HG03159 (cell line): ENCODE data around the gene THSD4.
"Not testable (repeated sequence)": the region's sequence is repeated elsewhere in the genome, so short reads cannot be mapped to it uniquely, and the experiment has no call there.

Experiments
- ATAC-seq: cut with Tn5 transposase; IDR thresholded peaks from one replicate; pipeline ENCODE4 v1.9.1; 2021; ENCODE audit warnings: mild to moderate bottlenecking, moderate library complexity; ENCODE audit not compliant: unreplicated experiment

The THSD4 gene

DNA sequence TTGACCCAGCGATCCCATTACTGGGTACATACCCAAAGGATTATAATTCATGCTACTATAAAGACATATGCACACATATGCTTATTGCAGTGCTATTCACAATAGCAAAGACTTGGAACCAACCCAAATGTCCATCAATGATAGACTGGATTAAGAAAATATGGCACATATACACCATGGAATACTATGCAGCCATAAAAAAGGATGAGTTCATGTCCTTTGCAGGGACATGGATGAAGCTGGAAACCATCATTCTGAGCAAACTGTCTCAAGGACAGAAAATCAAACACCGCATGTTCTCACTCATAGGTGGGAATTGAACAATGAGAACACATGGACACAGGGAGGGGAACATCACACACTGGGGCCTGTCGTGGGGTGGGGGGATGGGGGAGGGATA lies 286.5 kb downstream of the THSD4 start:
- ATAC-seq = not testable (repeated sequence)

DNA sequence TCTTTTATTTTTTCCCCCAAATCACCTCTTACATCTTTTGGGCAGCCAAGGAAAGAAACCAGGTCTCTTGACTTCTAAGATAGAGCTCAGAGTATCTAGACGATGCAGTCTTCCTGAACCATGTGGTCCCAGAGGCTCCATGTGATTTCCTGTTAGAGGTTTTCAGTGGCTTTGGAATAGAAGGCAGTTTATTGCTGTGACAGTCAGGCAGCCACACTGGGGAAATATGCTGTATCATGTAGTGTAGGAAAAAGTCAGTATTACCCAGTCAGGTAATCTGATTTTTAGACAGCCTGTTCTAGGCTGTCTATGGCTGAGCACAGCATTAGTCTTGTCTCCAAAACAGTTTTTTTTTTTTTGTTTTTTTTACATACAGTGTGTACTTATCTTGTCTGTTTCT lies 294.3 kb downstream of the THSD4 start:
- ATAC-seq = no peak

DNA sequence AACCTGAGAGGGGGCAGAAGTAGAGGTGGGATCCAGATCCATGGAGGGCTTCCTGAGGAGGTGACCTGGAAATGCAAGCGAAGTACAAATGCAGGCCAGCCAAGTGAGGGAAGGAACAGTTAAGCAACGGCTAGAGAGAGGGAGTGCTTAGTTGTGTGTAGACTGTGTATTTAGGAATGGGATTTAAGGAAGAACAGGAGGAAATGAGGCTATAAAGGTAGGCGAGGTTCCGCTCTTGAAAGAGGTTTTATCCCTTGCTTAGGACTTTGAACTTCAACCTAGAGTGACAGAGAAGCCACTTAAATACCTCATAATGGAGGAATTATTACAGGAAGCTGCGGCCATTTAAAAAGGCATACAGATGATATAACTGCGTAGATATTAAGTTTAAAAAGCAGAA lies 295.1 kb downstream of the THSD4 start:
- no peak for ATAC-seq

DNA sequence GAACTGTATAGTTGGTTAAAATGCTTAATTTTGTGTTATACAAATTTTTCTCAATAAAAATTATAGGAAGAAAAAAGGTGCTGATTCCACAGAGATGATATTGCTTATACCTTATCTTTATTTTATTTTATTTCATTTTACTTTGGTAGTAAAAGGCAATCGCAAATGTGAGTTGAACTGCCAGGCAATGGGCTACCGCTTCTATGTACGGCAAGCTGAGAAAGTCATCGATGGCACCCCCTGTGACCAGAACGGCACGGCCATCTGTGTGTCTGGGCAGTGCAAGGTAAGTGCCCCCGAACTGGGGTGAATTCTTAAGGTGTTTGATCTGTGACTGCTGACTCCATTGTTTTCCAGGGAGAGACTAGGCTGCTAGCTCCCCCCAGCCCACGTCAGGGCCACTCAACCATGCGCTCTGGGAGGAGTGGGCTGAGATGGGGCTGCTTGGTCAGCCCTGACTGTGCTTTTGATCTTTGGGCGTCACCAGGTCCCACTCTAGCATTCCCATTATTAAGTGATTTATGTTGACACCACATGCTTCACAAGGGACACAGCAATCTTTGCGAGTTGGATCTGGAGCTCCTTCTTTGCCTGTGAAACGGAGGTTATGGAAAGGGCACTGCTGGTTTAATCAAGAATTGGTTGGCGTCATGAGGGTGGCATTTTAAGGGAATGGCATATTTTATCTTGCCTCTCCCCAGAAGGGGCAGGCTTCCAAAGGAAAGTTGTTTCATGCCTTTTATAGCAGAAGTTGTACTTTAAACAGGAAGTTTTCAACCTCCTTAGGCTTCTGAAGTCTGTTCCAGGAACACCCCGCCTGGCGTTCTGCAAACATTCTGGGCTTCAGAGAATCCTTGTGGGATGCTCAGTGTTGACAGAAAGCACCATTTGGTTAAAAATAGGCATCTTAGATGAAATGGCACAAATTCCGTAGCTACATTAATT lies 296.5 kb downstream of the THSD4 start:
- ATAC-seq = no peak

DNA sequence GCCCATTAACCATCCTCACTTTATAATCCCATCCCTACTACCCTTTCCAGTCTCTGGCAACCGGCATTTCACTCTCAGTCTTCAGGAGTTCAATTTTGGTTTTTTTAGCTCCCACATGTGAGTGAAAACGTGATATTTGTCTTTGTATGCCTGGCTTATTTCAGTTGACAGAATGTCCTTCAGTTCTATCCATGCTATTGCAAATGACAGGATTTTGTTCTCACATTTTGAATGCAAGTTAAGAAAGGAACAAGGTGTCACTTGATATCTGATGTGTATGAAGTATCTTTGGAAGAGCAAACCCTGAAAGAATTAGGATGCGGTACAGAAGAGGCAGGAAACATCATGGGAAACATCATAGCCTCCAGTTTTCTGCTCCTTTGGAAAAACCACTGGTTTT lies 298.1 kb downstream of the THSD4 start:
- ATAC-seq = no peak

DNA sequence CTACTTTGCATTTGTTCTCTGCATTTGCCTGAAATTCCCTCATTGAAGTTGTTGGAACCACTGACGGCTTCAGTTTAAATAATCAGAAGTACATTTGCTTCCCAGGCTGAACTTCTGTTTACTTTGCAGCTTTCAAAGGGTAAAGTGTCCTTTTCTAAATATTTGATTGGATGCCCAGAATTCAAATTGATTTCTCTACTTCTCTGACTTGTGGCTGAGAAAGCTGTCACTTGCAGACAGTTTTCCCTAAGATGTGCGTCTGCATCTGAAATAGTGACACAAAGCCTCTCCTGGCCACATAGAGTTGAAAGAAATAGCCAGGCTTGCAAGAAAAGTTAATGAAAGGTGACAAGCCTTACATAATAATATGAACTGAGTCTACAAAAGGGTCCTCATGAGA lies 299.6 kb downstream of the THSD4 start:
- ATAC-seq = no peak

DNA sequence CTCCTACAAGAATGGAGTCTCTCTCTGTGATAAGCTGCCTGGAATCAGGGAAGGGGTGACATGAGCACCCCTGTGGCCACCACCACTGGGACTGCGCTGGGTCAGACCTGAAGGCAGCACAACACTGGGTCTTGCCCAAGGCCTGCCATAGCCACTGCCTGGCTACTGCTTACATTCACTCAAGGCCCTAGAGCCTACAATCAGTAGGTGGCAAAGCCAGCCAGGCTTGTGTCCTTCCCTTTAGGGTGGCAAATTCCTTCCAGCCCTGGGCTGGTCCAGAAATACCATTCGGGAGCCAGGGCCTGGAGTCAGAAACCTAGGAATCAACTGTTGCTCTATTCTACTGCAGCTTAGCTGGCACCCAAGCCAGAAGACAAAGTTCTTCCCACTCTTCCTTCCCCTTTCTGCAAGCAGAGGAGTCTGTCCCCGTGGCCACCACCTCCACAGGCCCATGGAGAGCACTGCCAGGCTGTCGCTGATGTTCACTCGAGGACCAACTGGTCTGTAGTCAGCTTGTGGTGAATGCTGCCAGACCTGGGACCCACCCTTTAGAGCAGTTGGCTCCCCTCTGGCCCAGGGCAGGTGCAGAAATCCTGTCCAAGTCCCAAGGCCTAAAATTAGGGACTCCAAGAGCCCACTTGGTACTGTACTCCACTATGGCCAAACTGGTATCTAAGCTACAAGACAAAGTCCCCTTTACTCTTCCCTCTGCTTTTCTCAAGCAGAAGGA lies 307.4 kb downstream of the THSD4 start:
- ATAC-seq = no peak

DNA sequence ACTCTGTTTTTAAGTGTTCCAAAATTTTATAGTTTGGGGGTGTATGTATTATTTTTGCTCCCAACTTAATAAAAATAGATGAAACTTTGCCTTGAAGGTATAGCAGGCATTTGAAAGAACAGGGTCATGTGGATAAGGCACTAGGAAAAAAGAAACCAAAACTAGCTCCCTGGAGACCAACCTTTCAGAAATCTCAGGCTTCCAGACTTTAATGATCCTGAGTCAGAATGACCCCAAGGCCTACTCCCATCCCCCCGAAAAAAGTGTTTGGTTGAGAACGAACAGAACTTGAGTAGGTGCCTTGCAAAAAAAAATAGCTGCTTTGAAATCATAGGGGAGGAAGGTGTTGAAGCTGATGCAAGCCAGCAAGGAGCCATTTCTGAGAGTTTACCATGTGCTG lies 309.5 kb downstream of the THSD4 start:
- ATAC-seq = no peak

DNA sequence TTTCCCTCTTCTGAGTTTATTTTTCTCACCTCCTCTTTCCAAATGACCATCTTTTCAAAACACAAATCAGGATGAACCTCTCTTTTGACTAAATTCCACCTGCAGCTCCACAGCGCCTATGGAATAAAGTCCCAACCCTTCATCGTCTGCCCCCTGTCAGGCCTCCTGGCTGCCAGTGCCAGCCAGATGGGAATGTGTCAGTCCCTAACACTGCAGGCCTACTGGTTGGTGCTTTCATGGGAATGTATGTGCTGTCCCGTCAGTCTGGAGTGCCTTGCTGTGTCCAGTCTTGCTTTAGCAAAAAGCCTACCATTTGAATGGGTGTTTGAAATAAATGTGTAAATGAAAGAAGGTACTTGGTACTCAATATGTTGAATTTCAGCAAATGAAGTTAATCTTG lies 310.1 kb downstream of the THSD4 start:
- no peak for ATAC-seq

DNA sequence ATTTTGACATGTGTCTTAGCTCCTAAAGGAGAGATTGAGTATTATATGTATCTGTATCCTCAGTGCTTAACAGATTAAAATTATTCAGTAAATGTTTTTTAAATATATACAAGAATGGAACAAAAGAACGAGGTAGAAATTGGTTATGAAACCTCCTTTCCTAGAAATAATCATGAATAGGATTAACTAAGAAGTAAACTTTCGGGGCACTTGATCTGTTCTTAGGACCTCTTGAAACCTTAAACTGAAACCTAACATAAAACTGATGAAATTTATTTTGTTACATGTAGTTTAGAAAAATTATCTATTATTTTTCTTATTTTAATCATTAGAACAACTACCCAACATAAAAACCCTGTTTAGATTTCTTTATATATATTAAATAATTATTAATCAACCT lies 311.5 kb downstream of the THSD4 start:
- no peak for ATAC-seq

DNA sequence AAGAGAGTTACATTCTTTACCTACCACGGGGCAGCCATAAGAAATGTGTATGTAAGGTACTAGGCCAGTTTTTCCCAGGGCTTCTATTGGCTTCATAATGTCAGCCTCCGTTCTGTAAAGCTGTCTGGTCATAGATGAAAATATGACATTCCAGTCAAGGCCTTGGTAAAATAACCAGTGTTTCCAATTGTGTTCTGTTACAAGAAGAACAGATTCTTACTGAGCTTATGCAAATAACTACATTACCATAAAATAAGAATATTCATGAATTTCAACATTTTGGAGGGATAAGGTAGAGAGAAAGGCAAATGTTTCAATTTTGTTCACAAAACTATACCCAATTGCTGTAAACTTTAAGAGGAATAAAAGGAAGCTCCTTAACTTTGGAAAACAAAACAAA lies 315.5 kb downstream of the THSD4 start:
- ATAC-seq = no peak

DNA sequence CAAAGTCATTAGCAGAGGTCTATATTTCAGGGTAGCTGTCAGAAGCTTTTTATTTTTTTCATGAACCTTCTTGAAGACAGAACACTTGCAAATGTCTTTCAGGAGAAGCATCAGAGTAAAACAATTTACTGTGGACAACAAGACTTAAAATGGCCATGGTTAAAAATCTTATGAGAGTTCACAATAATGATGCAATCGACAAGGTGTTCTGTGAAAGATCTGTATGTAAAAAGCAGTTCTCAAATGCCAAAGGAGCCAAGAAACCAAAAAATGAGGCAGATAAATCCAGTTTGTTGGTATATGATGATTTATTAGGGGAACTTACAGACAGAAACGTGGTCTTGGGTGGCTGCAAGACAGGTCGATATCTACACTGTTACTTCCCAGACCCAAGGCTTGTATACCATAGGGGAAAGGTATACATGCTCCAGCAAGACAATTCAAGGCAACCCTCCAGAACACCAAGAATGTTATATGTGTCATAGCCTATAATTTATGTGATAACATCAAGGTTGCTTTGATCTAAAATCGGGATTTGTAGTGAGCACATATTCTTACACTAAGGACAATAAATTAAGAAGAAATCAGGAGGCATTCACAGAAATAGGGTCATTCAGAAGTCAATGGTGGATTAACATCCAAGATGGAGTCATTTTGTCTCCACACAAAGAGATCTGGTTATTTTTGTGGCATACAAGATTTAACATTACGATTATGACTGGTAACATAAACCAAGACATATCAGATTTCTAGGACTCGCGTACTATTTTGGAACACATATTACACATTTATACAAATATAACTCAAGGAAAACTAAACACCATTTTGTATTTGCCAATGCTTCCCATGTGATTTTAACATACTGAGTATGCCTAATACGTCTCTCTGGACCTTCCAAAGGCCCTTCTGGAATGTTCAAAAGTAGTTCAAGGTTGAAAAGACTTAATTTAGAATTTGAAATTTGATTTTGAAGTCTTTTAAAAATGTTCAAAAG lies 316.4 kb downstream of the THSD4 start:
- no peak for ATAC-seq

DNA sequence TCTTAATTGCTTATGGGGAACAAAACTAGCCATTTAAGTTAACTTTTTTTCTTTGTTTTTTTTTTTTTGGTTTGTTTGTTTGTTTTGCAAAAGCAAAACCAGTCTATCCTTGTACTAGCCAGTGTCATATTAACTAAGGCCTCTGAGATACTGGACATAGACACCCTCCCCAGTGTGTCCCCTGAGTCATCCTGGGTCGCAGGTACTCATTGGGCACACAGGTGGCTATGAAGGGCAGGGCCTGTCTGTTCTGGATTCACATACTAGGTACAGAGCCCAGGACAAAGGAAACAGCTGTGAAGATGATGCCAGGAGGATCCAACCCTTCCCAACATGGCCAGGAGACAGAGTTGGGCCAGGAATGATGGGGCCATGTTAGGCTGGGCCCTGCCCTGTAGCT lies 318.1 kb downstream of the THSD4 start:
- no peak for ATAC-seq

DNA sequence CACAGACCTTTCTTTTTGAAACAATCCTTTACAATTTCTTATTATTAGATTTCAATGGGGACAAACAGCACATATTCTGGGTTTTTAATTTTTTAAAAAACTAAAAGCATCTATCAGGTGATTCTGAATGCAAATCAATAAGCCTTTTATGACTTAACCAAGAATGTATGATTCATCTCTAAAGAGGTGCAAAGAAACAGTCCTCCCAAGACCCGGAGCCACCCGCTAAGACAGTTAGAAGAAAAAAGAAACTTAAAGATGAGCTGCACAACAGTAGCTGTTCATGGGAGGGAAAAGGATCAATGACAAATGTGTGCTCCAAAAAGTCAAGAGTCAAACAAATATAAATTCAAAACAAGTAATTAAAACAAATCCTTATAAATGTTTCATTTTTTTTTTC lies 319.5 kb downstream of the THSD4 start:
- no peak for ATAC-seq

DNA sequence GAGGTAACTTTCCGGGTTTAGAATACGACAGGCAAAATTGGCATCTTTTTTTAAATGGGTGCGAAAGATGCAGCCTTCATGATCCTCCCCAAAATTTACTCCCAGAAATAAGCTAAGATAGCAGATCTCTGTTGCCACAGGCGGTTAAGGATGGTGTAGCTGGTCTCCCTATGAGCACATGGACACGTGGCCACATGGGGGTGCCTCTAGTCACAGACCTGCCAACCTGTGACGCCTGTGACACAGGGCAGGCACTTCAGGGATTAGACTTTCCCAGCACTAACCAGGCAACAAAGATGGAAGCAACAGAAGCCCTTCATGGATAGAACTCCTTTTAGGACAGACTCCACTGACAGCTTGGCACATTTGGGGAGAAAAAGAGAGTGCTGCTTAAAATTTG lies 320.3 kb downstream of the THSD4 start:
- no peak for ATAC-seq

DNA sequence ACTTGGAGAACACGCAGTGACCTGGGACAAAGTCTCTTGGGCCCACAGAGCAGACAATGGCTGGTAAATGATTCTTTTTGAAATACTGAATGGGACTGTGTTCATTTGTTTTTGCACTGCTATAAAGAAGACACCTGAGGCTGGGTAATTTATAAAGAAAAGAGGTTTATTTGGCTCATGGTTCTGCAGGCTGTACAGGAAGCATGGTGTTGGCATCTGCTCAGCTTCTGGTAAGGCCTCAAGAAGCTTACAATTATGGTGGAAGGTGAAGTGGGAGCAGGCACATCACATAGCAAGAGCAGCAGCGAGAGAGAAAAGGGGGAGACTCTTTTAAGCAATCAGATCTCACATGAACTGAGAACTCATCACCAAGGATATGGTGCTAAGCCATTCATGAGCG lies 321.6 kb downstream of the THSD4 start:
- ATAC-seq = no peak

DNA sequence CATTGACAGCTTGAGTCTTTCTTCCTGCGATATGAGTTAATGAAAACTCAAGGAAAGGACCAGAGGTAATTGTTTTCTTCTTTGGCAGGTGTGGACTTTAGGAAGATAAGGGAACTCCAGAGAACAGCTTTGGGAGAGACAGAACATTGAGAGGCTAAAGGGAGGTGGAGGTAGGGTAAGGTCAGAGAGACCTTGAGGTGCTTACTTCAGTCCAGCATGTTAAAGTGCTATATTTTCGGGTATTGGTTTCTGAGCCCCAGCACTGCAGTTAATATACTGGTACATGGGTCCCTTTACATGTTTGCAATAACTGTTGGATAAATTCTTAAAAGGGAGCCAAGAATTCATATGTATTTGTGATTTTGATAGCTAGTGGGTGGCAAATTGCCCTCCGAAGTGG lies 322.1 kb downstream of the THSD4 start:
- no peak for ATAC-seq

DNA sequence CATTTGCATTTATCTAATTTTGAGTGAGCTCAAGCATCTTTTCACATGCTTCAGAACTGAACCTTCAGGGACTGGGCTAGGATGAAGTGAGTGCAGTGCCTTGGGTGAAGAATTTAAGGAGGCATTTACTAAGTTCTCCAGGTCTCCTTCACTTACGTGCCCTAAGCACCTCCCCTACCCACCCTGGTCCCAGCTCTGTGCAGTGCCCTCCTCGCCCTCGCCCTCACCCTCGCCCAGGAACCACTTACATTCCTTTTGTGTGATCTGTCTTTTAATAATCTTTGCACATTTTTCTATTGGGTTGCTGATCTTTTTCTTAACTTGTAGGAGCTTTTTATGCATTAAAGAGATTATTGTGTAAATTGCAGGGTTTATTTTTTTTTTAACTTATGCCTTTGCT lies 322.6 kb downstream of the THSD4 start:
- no peak for ATAC-seq

DNA sequence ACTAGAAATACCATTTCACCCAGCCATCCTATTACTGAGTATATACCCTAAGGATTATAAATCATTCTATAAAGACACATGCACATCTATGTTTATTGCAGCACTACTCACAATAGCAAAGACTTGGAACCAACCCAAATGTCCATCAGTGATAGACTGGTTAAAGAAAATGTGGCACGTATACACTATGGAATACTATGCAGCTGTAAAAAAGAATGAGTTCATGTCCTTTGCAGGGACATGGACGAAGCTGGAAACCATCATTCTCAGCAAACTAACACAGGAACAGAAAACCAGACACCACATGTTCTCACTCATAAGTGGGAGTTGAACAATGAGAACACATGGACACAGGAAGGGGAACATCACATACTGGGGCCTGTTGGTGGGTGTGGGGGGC lies 324.2 kb downstream of the THSD4 start:
- ATAC-seq = not testable (repeated sequence)

DNA sequence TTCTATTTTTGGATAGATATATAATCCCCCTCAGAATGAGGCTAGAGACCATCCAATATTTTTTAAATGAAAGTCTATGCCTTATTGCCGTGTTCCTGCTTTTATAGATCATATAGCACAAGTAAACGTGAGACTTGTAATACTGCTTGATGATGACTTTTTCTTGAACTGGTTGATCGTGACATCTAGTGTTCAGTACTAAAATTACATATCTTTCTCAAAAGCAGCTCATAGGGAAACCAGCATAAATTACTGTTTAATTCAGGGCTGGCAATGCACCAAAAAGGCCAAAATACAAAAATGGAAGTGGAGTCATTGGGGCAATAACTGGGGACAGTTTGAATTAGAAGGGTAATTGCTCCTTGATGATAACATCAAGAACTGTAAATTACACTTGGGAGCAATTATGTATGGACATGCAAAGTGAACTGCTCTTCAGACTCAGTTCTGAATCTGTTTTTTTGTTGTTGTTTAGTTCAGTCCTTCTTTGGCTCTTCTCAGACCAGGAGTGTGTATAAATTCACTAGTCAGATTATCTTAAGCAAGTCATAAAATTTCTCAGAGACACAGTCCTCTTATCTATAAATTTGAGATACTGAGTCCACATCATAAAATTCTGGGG lies 325.3 kb downstream of the THSD4 start:
- ATAC-seq = no peak

DNA sequence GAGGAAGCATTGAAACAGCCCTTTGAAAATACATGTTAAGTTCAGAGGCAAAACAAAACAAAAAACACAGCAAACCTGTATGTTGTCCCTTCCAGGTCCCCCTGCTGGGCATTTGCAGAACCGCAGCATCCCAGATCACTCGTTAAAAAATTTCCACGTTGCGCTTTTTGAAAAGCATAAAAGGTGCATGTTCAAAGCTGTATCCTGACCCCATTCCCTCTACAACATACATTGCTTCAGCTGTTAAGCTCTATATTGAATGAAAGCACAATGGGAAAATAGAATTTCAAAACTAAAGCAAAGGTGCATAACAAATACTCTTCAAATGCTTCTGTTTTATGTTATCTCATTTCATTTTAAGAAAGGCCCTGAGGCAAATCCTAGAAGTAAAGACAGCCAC lies 328.3 kb downstream of the THSD4 start:
- ATAC-seq = no peak
